HEK293 (cell line): ENCODE measurements around the gene SIX3.

Experiments used
- TCF7L2 ChIP-seq: IDR thresholded peaks from 2 replicates; pipeline ENCODE4 v1.6.1; 2011; ENCODE audit warnings: low read depth, mild to moderate bottlenecking, inconsistent platforms, low read length, moderate library complexity, borderline replicate concordance
- YY2 ChIP-seq: fragments of 450-650 bp; formaldehyde crosslinking; IDR thresholded peaks from 2 replicates; pipeline ENCODE4 v1.5.1; 2016; ENCODE audit warnings: missing biosample characterization, missing genetic modification characterization
- ZFP3 ChIP-seq: fragments of 450-650 bp; formaldehyde crosslinking; IDR thresholded peaks from 2 replicates; pipeline ENCODE4 v1.5.1; 2016; ENCODE audit warnings: low read depth, missing biosample characterization, missing genetic modification characterization
- ZNF121 ChIP-seq: fragments of 450-650 bp; formaldehyde crosslinking; IDR thresholded peaks from 2 replicates; pipeline ENCODE4 v1.5.1; 2016; ENCODE audit warnings: missing biosample characterization, missing genetic modification characterization
- ZNF138 ChIP-seq: fragments of 450-650 bp; formaldehyde crosslinking; IDR thresholded peaks from 2 replicates; pipeline ENCODE4 v1.5.1; 2016; ENCODE audit warnings: missing biosample characterization, missing genetic modification characterization, borderline replicate concordance
- ZNF596 ChIP-seq: fragments of 450-650 bp; IDR thresholded peaks from 2 replicates; pipeline ENCODE4 v1.5.0; 2018; ENCODE audit warnings: missing biosample characterization, mild to moderate bottlenecking, missing genetic modification characterization, moderate library complexity
- ZNF785 ChIP-seq: fragments of 450-650 bp; formaldehyde crosslinking; IDR thresholded peaks from 2 replicates; pipeline ENCODE4 v1.5.1; 2016; ENCODE audit warnings: missing biosample characterization, missing genetic modification characterization
- ZNF792 ChIP-seq: fragments of 450-650 bp; formaldehyde crosslinking; IDR thresholded peaks from 2 replicates; pipeline ENCODE4 v1.5.1; 2016; ENCODE audit warnings: missing biosample characterization, missing genetic modification characterization
- TF ChIP-seq, protein P1 (sequence below): fragments of 450-650 bp; formaldehyde crosslinking; IDR thresholded peaks from 2 replicates; pipeline ENCODE4 v1.5.1; 2016; ENCODE audit warnings: missing biosample characterization, missing genetic modification characterization, low read depth
- TF ChIP-seq, protein P2 (sequence below): fragments of 450-650 bp; formaldehyde crosslinking; IDR thresholded peaks from 2 replicates; pipeline ENCODE4 v1.5.1; 2016; ENCODE audit warnings: missing biosample characterization, missing genetic modification characterization
- TF ChIP-seq, protein P3 (sequence below): fragments of 450-650 bp; formaldehyde crosslinking; IDR thresholded peaks from 2 replicates; pipeline ENCODE4 v1.5.1; 2016; ENCODE audit warnings: missing biosample characterization, missing genetic modification characterization

DNA sequence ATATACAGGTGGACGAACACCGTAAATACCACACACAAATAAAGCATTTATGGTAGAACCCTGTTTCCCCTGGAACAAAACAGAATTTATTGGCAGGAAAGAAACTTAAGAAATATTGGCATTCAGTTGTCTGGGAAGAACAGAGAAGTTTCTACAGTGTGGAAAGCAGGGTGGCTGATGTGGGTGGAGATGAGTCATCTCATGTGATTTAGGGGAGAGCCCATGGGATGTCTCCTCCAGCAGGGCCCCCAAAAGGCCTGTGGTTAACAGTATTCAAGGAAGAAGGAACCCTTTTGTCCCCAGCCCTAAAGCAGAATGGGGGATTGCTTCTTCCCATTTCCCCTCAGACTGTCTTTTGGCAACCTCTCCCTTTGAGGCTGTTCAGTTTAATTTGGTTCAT is 24.2 kb downstream of the SIX3 start:
- TF ChIP-seq ZNF121 (tag by site-specific recombination), result no peak
- TF ChIP-seq, protein P1, sequence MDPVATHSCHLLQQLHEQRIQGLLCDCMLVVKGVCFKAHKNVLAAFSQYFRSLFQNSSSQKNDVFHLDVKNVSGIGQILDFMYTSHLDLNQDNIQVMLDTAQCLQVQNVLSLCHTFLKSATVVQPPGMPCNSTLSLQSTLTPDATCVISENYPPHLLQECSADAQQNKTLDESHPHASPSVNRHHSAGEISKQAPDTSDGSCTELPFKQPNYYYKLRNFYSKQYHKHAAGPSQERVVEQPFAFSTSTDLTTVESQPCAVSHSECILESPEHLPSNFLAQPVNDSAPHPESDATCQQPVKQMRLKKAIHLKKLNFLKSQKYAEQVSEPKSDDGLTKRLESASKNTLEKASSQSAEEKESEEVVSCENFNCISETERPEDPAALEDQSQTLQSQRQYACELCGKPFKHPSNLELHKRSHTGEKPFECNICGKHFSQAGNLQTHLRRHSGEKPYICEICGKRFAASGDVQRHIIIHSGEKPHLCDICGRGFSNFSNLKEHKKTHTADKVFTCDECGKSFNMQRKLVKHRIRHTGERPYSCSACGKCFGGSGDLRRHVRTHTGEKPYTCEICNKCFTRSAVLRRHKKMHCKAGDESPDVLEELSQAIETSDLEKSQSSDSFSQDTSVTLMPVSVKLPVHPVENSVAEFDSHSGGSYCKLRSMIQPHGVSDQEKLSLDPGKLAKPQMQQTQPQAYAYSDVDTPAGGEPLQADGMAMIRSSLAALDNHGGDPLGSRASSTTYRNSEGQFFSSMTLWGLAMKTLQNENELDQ (tag by site-specific recombination), result no peak
- TF ChIP-seq ZNF596 (tag by site-specific recombination), result no peak
- TF ChIP-seq ZNF792 (tag by site-specific recombination), result no peak
- TF ChIP-seq ZNF785, result no peak
- TF ChIP-seq, protein P2, sequence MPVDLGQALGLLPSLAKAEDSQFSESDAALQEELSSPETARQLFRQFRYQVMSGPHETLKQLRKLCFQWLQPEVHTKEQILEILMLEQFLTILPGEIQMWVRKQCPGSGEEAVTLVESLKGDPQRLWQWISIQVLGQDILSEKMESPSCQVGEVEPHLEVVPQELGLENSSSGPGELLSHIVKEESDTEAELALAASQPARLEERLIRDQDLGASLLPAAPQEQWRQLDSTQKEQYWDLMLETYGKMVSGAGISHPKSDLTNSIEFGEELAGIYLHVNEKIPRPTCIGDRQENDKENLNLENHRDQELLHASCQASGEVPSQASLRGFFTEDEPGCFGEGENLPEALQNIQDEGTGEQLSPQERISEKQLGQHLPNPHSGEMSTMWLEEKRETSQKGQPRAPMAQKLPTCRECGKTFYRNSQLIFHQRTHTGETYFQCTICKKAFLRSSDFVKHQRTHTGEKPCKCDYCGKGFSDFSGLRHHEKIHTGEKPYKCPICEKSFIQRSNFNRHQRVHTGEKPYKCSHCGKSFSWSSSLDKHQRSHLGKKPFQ (tag by site-specific recombination), result no peak
- TF ChIP-seq TCF7L2, result no peak
- TF ChIP-seq ZNF138 (tag by site-specific recombination), result no peak
- TF ChIP-seq, protein P3, sequence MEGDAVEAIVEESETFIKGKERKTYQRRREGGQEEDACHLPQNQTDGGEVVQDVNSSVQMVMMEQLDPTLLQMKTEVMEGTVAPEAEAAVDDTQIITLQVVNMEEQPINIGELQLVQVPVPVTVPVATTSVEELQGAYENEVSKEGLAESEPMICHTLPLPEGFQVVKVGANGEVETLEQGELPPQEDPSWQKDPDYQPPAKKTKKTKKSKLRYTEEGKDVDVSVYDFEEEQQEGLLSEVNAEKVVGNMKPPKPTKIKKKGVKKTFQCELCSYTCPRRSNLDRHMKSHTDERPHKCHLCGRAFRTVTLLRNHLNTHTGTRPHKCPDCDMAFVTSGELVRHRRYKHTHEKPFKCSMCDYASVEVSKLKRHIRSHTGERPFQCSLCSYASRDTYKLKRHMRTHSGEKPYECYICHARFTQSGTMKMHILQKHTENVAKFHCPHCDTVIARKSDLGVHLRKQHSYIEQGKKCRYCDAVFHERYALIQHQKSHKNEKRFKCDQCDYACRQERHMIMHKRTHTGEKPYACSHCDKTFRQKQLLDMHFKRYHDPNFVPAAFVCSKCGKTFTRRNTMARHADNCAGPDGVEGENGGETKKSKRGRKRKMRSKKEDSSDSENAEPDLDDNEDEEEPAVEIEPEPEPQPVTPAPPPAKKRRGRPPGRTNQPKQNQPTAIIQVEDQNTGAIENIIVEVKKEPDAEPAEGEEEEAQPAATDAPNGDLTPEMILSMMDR, result no peak
- TF ChIP-seq YY2 (tag by site-specific recombination), result no peak
- TF ChIP-seq ZFP3, result no peak
